Panc1 (cell line): ENCODE results near the gene PPP4R2.

Experiments
- CTCF ChIP-seq: fragments of 450-650 bp; IDR thresholded peaks from 2 replicates; pipeline ENCODE4 v1.5.1; 2017; ENCODE audit warnings: mild to moderate bottlenecking
- POLR2AphosphoS5 ChIP-seq: IDR thresholded peaks from 2 replicates; pipeline ENCODE4 v1.6.1; 2012; ENCODE audit warnings: mild to moderate bottlenecking, low read depth, low read length, moderate library complexity
- REST ChIP-seq, 2 experiments: IDR thresholded peaks; 2 replicates each; pipeline ENCODE4 v1.6.1; 2011 to 2012; ENCODE audit warnings: low read depth in 2 of 2, control low read depth in 1 of 2, low read length in 1 of 2, mild to moderate bottlenecking in 1 of 2, moderate library complexity in 1 of 2; ENCODE audit not compliant: insufficient read depth in 1 of 2
- SIN3A ChIP-seq: IDR thresholded peaks from 2 replicates; pipeline ENCODE4 v1.6.1; 2012; ENCODE audit warnings: low read depth, mild to moderate bottlenecking, low read length, moderate library complexity, borderline replicate concordance; ENCODE audit not compliant: insufficient read depth
- TCF7L2 ChIP-seq: IDR thresholded peaks from 2 replicates; pipeline ENCODE4 v1.6.1; 2011; ENCODE audit warnings: mild to moderate bottlenecking, low read depth, low read length, inconsistent platforms

- no peak for TF ChIP-seq POLR2AphosphoS5
- TF ChIP-seq CTCF, result peak; percentile 53; the same call in 1 of the 2 replicates
- no peak for TF ChIP-seq REST (IDR thresholded peaks at IDR 0.05; ENCODE audit: insufficient read depth in 1 of 2, low read depth in 2 of 2, low read length in 1 of 2)
- no peak for TF ChIP-seq TCF7L2
- TF ChIP-seq SIN3A, result no peak
These were observed 59.6 kb downstream of the PPP4R2 start for GRCh38 chr3:73056014-73056844.
